Neural progenitor cell (in vitro differentiated cells): ENCODE data around the gene VPS45.

Source experiments
- CTCF ChIP-seq: fragments of 200-600 bp; sonication (generic); IDR thresholded peaks from 2 replicates; pipeline ENCODE4 v1.5.1; 2017; ENCODE audit warnings: antibody characterized with exemption, mild to moderate bottlenecking
- EZH2 ChIP-seq: fragments of 200-600 bp; sonication (generic); IDR thresholded peaks from 2 replicates; pipeline ENCODE4 v1.6.1; 2017; ENCODE audit warnings: antibody characterized with exemption, mild to moderate bottlenecking, moderate library complexity

- TF ChIP-seq CTCF = no peak
- TF ChIP-seq EZH2 = no peak
Observed at GRCh38 chr1:150069923-150070322, 2.3 kb downstream of the VPS45 start.
